ENCODE measurements around the gene HPCAL1.

GRCh38 chr2:10335046-10335840, 32.5 kb downstream of the HPCAL1 start:
- no peak for TF ChIP-seq CTCF (IDR thresholded peaks at IDR 0.05; ENCODE audit: poor library complexity, severe bottlenecking)
- no peak for TF ChIP-seq EZH2 (IDR thresholded peaks at IDR 0.05; ENCODE audit: borderline replicate concordance, insufficient read depth, low read length, poor library complexity, severe bottlenecking)
